ENCODE data around the gene P3H2.

DNA sequence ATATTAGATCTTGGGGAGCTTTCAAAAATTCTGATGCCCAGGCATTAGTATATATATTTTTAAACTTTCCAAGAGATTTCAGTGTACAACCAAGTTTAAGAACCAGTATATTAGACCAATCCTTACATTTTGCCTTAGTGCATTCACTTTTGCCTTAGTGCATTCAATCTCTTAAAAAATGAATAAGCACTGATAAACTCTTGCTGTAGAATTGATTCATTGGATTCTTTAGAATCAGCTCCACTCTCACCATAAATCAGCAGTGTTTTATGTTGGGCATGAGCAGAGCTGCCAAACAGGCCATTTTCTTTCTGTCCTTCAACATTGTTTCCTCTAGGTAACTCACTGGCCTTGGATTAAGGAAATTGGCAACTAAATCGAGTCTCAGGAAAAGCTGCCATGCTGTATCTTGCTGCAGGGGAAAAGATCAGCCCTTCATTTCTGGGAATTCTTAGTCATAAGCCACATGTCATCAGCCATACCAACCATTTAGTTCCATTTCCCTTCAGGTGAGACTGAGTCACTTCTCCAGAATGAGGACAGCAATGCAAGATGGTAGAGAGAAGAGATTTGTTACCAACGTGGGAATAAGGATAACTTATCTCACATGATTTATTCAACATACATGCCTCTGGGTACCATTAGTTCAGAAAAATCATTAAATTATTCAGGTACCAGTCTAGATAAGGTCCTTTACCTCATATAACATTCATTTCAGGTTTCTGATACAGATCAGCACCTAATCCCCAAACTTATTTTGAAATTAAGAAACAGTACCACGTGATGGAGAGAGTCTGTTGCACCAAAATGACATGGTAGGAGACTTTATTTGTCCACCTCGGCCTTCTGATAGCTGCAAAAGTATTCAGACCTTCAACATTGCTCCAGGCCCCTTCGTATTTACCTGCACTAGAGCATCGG, 192.5 kb downstream of the P3H2 start:
- TF ChIP-seq POLR2A (IDR thresholded peaks at IDR 0.05) = no peak
- no peak for TF ChIP-seq CTCF (IDR thresholded peaks at IDR 0.05)

Measured in suprapubic skin (tissue), 3 donors.